GM12875 (cell line): ENCODE results near the gene ASTN2.
A peak's percentile ranks its signal among the peaks of the same experiment; 100 is the strongest.

Experiments used
- H3K4me3 ChIP-seq: one replicate; pipeline ENCODE4 v1.5.1; 2011; ENCODE audit warnings: low read depth, low read length, control low read depth
- TF ChIP-seq, protein P1 (sequence below): IDR thresholded peaks from 2 replicates; pipeline ENCODE4 v1.5.1; 2011; ENCODE audit warnings: low read depth, mild to moderate bottlenecking, control low read depth, inconsistent platforms, low read length, moderate library complexity, borderline replicate concordance; ENCODE audit not compliant: insufficient read depth

Gene ASTN2

GRCh38 chr9:116599342-116599884 lies 815.4 kb downstream of the ASTN2 start:
- no peak overlapping the region for H3K4me3 ChIP-seq

GRCh38 chr9:116596646-116597045 lies 818.2 kb downstream of the ASTN2 start:
- no peak overlapping the region for H3K4me3 ChIP-seq
- TF ChIP-seq, protein P1, sequence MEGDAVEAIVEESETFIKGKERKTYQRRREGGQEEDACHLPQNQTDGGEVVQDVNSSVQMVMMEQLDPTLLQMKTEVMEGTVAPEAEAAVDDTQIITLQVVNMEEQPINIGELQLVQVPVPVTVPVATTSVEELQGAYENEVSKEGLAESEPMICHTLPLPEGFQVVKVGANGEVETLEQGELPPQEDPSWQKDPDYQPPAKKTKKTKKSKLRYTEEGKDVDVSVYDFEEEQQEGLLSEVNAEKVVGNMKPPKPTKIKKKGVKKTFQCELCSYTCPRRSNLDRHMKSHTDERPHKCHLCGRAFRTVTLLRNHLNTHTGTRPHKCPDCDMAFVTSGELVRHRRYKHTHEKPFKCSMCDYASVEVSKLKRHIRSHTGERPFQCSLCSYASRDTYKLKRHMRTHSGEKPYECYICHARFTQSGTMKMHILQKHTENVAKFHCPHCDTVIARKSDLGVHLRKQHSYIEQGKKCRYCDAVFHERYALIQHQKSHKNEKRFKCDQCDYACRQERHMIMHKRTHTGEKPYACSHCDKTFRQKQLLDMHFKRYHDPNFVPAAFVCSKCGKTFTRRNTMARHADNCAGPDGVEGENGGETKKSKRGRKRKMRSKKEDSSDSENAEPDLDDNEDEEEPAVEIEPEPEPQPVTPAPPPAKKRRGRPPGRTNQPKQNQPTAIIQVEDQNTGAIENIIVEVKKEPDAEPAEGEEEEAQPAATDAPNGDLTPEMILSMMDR: no peak

More at GRCh38 chr9:116599342-116599884, 815.4 kb downstream of the ASTN2 start:
- TF ChIP-seq, protein P1: no peak

GRCh38 chr9:116594547-116594946 lies 820.3 kb downstream of the ASTN2 start:
- H3K4me3 ChIP-seq: no peak overlapping the region
- TF ChIP-seq, protein P1: no peak

- H3K4me3 ChIP-seq: no peak overlapping the region
- TF ChIP-seq, protein P1: no peak
Measured at GRCh38 chr9:116592970-116593369, 821.9 kb downstream of the ASTN2 start.

DNA sequence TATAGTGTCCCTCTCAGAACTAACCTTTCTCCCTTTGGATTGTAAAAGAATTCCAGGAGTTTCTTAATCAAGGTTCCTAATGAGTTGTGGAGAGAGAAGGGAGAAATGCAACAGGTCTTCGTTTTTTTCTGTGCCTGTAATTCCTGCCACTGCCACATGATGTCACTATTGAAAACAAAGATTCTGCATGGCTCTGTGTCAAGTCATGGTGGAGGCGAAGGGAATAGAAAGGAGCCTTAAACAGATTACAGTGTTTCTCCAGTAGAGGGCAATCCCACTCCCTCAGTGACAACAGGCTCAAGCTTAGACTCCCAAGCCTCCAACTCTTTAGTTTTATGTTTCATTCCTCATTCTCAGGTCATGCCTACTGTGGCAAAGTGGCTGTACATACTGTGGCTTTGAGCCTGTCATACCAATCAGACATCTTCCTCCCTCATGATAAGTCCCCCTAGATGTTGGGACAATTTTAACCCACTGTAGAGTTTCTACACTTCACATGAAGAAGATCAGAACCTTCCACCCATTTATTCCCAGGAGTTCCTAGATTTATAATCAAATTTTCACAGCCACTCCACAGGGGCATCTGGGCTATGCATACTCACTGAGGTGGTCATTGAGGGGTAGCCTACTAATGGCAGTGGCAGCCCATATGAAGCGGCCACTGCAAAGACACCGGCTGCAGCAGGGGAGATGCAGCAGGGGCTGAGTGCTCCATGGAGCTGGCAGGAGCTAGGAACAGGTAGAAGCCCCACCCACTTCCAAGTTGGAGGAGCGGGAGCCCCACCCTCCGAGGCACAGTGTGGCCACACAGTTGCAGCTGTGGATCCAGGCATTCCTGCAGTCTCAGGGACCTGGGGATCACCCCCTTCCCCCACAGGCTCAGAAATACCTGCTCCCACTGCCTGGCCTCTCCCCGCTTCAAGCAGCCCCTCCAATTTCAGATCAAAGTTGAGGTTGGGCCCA lies 825.2 kb downstream of the ASTN2 start:
- H3K4me3 ChIP-seq: no peak overlapping the region
- TF ChIP-seq, protein P1: peak; percentile 65

GRCh38 chr9:116587919-116588318 lies 826.9 kb downstream of the ASTN2 start:
- H3K4me3 ChIP-seq: no peak overlapping the region
- TF ChIP-seq, protein P1: no peak

GRCh38 chr9:116585896-116586295 lies 829.0 kb downstream of the ASTN2 start:
- TF ChIP-seq, protein P1: no peak
- H3K4me3 ChIP-seq: no peak overlapping the region
